Omental fat pad (tissue), 4 donors: ENCODE results near the gene PSMA7. TPM values are rescaled to one million over a fixed set of nuclear protein-coding genes. Genes with fewer than 3 reads are reported as not detected.

Experiments used
- ATAC-seq: fragments of 150-250 bp; one replicate; pipeline ENCODE4 v1.9.1; 2016; ENCODE audit warnings: mild to moderate bottlenecking, moderate library complexity; ENCODE audit not compliant: low FRiP score
- DNase-seq: peaks from one replicate; pipeline ENCODE4 v3.0.0-alpha.2; 2019; ENCODE audit warnings: low spot score
- total RNA-seq, 4 donors: library from RNA; depleted of rRNA; stranded (reverse); fragments of >200 nt; gene quantifications; one replicate each; pipeline ENCODE4 v1.1.0, GENCODE V29; 2016
- TF ChIP-seq, protein P1 (sequence below), 3 donors: fragments of 450-650 bp; IDR thresholded peaks; one replicate each; pipeline ENCODE4 v1.5.1; 2016 to 2017; ENCODE audit warnings: antibody characterized with exemption in 3 of 3, mild to moderate bottlenecking in 3 of 3, moderate library complexity in 2 of 3

PSMA7 gene
- total RNA-seq, 4 donors from 2014 or later = 345 to 725 (median 409) TPM

DNA sequence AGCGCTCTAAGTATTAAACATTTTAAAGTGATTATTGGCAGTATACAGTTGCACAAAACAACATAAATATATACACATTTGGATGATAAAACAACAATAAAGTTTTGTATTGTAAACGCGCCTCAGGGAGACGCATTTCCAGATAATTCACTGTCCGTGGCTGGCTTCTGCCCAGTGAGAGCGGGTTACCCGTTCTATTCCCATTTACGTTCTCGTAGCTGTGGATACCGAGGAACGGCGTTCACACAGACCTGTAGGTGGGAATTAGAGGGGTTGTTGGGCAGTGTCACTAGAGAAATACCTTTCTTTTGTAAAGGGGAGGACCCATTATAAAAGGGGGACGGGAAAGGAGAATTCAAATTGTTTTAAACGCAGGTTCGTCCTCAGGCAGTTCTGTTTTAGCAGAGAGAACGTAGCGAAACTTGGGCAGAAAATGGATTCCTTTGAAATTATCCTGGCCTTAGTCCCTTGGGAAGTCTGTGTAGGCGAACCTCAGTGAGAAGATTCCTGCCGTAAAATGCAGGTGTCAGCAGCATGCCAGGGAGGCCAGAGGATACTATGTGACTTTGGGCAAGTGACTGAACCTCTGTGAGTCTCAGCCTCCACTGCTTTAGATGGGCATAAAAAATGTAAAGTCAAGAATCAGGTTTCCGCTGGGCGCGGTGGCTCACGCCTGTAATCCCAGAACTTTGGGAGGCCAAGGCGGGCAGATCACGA is 40.4 kb upstream of the PSMA7 start:
- TF ChIP-seq, protein P1, sequence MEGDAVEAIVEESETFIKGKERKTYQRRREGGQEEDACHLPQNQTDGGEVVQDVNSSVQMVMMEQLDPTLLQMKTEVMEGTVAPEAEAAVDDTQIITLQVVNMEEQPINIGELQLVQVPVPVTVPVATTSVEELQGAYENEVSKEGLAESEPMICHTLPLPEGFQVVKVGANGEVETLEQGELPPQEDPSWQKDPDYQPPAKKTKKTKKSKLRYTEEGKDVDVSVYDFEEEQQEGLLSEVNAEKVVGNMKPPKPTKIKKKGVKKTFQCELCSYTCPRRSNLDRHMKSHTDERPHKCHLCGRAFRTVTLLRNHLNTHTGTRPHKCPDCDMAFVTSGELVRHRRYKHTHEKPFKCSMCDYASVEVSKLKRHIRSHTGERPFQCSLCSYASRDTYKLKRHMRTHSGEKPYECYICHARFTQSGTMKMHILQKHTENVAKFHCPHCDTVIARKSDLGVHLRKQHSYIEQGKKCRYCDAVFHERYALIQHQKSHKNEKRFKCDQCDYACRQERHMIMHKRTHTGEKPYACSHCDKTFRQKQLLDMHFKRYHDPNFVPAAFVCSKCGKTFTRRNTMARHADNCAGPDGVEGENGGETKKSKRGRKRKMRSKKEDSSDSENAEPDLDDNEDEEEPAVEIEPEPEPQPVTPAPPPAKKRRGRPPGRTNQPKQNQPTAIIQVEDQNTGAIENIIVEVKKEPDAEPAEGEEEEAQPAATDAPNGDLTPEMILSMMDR (IDR thresholded peaks at IDR 0.05) = no peak
- ATAC-seq (no peak), DNase-seq (no peak)

DNA sequence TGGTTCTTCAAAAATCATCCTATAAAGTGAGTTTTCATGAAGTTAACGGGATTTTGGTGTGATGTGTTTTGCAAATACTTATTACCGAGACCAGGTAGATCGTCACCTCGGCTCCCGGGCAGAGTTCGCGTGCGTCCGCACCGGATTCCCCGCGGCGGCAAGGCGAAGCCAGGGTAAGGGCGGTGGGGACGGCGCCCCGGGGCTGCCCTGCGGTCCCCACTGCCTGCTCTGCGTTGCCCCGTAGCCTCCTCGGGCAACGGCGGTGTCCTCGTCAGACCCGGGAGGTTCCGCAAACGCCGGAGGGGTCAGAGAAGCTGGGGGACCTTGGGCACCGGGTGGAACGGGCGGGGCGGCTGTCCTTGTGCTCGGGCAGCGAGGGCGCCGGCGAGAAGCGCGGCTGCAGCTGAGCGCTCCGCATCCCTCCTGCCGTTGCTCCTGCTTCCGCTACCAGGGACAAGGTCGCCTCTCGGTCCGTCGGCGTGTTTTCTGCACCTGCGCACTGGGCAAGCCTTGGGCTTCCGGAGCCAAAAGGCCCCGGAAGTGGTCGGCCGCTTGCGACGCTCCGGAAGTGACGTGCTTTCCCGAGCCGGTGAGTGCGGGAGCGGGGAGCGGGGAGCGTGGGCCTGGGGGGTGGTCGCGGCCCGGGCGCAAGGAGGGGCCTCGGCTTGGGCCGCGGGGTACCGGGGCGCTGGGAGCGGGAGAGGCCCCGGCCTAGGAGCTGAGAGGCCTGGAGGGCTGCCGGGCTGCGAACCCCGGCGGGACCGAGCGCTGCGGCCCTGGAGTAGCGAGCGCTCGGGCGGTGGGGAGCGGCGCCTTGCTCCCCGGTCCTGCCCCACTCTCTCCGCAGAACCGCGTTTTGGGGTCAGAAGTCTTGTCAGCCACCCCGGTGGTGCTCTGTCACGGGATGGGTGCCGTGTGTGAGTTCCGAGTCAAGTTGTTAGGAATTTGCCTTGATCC is 39.6 kb upstream of the PSMA7 start, which contains the start of gene MTG2:
Gene MTG2 (plus strand): TSS at position 560 of the 957 bp plus-strand sequence. CDS start 10,393 bp downstream, outside the sequence.
- peak; percentile 78 for DNase-seq
- TF ChIP-seq, protein P1 (IDR thresholded peaks at IDR 0.05) = no peak
- ATAC-seq = peak; percentile 94

DNA sequence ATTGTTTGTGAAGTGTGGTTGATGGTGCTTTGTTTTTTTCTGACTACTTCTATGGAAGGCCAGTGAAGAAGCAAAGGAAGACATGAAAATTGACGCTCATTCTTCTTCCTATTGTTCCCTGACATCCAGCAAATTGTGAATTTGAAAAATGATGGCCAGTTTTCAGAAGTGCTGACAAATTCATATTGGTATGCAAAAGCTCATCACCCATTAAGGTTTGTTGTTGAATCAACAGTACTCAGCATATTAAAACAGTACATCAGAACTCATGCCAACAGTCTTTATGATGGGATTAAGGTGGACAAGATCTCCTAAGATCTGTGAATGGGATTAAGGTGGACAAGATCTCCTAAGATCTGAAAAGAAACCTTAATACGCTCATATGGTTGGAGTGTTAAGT is 38.6 kb upstream of the PSMA7 start:
- ATAC-seq (no peak), DNase-seq (no peak)
- TF ChIP-seq, protein P1 (IDR thresholded peaks at IDR 0.05) = no peak

DNA sequence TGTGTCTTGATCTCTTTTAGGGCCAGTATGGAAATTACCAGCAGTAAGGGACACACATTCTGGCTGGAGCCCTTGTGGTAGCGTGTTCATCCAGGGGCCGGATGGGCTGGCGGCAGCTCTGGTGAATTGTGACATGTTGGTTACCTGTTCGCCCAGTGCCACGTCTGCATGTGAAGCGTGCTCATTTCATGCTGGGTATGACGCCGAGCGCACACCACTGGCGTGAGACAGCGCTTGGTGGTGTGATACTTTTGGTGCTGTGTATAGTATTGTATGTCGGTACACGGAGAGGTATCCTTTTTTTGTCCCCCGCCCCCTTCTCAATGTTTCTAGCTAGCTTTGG is 35.9 kb upstream of the PSMA7 start:
- DNase-seq (no peak), ATAC-seq (no peak)
- TF ChIP-seq, protein P1 (IDR thresholded peaks at IDR 0.05) = no peak

DNA sequence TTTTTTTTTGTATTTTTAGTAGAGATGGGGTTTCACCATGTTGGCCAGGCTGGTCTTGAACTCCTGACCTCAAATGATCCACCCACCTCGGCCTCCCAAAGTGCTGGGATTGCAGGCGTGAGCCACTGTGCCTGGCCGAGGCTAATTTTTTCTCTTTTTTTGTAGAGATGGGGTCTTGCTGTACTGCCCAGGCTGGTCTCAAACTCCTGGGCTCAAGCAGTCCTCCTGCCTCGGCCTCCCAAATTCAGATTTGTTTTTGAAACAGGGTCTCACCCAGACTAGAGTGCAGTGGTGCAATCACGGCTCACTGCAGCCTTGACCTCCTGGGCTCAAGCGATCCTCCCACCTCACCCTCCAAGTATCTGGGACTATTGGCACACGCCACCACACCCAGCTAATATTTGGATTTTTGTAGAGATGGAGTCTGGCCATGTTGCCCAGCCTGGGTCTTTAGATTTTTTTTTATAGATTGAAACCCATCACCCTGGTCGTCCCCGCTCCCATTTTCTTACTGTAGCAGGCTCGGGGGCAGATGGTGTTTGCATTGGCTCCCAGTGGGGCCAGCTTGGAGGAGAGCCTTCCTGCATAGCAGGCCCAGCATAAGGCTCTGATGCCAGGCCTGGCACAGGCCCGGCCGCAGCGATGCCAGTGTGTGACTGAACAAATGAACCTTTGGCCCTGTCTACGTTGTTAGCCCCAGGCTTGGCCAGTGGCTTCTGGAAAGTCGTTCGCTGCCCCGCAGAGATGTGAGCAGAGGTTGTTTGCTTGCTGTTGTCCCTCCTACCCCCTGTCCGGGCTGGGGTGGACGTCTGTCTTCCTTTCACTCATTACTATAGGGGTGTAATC is 35.3 kb upstream of the PSMA7 start:
- no peak for ATAC-seq

DNA sequence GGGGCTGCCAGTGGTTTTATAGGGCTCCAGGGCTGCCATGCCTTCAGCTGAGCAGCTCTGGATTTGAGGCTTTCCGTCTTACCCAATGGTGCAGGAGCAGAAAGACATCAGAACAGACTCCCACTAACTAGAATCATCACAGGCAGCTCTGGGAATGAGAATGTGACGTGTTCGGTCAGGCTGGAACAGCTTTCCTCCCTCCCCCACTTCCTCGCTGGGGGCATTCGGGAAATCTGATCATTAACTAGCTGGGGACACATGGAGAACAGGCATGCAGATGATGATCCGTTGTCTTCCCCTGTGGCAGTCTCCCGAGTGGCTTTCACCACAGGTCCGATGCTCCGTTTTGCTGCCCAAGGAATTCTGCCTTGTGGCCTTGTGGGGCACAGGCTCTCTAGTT is 34.1 kb upstream of the PSMA7 start:
- no peak for DNase-seq
- ATAC-seq = no peak
- TF ChIP-seq, protein P1 (IDR thresholded peaks at IDR 0.05) = no peak

More for the DNA sequence above, 35.3 kb upstream of the PSMA7 start:
- TF ChIP-seq, protein P1 (IDR thresholded peaks at IDR 0.05) = no peak
- no peak for DNase-seq
